Activated CD4-positive, alpha-beta T cell treated with anti-CD3 and anti-CD28 coated beads, Interleukin-2, amount 10 ng/mL, durations not matched to agents 7 days and 5 days (primary cell): ENCODE data around the gene ECEL1. TPM values are rescaled to one million over a fixed set of nuclear protein-coding genes. Genes with fewer than 3 reads are reported as not detected.

Experiments used
- CTCF ChIA-PET: fragments of 350-600 bp; sonication (Branson Sonifier 250); formaldehyde crosslinking; loops from one replicate; lab custom pipeline; 2021; ENCODE audit warnings: antibody characterized with exemption; lab: Charles Lee
- POLR2A ChIA-PET: fragments of 350-600 bp; sonication (Branson Sonifier 250); formaldehyde crosslinking; loops from one replicate; lab custom pipeline; 2021; ENCODE audit warnings: antibody characterized with exemption; lab: Charles Lee
- DNase-seq: peaks from one replicate; pipeline ENCODE4 v3.0.0-alpha.2; 2020
- H3K27ac Mint-ChIP-seq: one replicate; pipeline ENCODE4 v1.8.0; 2021; ENCODE audit warnings: mild to moderate bottlenecking, moderate library complexity, mixed read lengths
- H3K27me3 Mint-ChIP-seq: one replicate; pipeline ENCODE4 v1.8.0; 2021; ENCODE audit warnings: mixed read lengths
- H3K36me3 Mint-ChIP-seq: one replicate; pipeline ENCODE4 v1.8.0; 2021; ENCODE audit warnings: low read depth, mixed read lengths
- H3K4me1 Mint-ChIP-seq: one replicate; pipeline ENCODE4 v1.8.0; 2021; ENCODE audit warnings: mixed read lengths
- H3K4me3 Mint-ChIP-seq: one replicate; pipeline ENCODE4 v1.8.0; 2021; ENCODE audit warnings: mild to moderate bottlenecking, moderate library complexity, mixed read lengths
- H3K9me3 Mint-ChIP-seq: one replicate; pipeline ENCODE4 v1.8.0; 2021; ENCODE audit warnings: mixed read lengths
- total RNA-seq, 2 experiments: library from RNA; stranded (reverse); gene quantifications; one replicate each; pipeline ENCODE4 v1.2.3, GENCODE V29; 2021

The ECEL1 gene
- total RNA-seq, 2 experiments from 2014 or later = not detected

- Mint-ChIP-seq H3K9me3 (no peaks in the 10 kb centered on the region), H3K4me1 (peaks cover 2% of the 10 kb centered on the region), H3K27ac (no peak overlapping the region), H3K36me3 (no peaks in the 10 kb centered on the region), H3K27me3 (peaks cover 51% of the 10 kb centered on the region), H3K4me3 (no peak overlapping the region)
- ChIA-PET POLR2A (no interaction called here), CTCF (no interaction called here)
- no peak for DNase-seq
Measured at GRCh38 chr2:232502911-232503808, 15.5 kb upstream of the ECEL1 start.

DNA sequence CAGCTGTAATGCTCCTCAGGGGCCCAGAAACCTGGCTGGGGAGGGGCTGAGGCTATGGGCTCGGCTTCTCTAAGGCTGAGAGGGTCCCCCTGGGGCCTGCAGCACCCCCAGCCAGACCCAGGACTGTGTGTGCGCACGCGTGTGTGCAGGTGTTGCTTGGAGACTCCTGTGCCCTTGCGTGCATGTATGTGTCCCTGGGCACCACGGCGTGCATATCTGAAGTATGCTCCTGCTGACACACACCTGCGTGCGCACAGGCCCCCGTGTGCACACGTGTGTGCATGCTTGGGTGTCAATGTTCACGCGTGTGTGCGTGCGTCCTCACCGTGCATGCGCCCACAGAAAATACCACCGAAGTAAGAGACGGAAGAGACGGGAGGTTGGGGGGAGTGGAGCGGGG lies 14.9 kb upstream of the ECEL1 start:
- ChIA-PET CTCF (no interaction called here), POLR2A (no interaction called here)
- H3K27me3 Mint-ChIP-seq = peaks cover 51% of the 10 kb centered on the region
- H3K4me3 Mint-ChIP-seq = peak overlapping the region; percentile 45
- H3K27ac Mint-ChIP-seq = no peak overlapping the region
- no peaks in the 10 kb centered on the region for H3K9me3 Mint-ChIP-seq
- H3K36me3 Mint-ChIP-seq = no peaks in the 10 kb centered on the region
- no peak for DNase-seq
- H3K4me1 Mint-ChIP-seq = peaks cover 2% of the 10 kb centered on the region

DNA sequence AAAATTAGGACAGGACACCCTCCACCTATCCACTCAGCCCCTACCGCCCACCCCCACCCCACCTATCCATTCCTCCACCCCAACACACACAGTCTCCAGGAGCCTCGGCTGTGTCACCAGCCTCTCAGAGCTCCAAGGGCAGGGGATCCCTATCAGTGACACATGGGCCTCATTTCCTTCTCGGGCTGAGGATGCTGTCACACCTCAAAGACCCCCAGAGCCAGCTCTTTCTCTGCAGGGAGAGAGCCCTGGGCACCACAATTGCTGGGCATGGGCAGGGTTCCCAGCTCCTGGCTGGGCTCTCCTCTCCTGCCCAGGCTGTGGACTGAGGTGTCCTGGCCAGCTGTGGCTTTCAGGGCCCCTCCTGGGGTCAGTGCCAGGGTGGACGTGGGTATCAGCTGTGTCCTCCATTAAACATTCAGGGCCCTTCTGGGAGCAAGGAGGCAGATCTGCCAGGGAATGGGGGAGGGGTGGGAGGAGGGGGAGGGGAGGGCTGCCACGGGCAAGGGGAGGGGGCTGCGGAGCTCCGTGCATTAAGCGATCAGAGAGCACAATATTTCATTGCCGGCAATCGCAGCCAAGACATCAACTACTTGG lies 14.3 kb upstream of the ECEL1 start:
- Mint-ChIP-seq H3K4me1 (peaks cover 2% of the 10 kb centered on the region), H3K27ac (no peak overlapping the region), H3K27me3 (peaks cover 47% of the 10 kb centered on the region), H3K9me3 (no peaks in the 10 kb centered on the region), H3K36me3 (no peaks in the 10 kb centered on the region), H3K4me3 (no peak overlapping the region)
- CTCF ChIA-PET = no interaction called here
- no peak for DNase-seq
- POLR2A ChIA-PET = no interaction called here

DNA sequence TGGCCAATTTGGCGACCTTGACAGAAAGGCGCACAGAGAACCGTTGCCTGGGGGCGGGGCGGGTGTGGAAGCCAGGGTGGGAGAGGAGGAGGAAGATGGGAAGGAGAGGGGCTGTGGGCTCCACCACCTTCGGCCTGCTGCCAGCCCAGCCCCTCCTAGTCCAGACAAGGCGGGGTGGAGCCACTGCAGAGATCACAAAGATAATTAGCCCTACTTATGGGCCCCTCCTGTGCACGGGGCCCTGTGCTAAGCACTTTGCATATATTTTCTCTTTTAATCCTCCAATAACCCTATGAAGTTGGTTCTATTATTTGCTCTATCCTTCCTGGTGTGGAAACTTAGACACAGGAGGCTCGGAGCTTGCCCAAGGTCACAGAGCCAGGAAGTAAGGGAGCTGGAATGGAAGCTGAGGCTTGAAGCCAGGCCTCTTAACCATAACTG lies 13.7 kb upstream of the ECEL1 start:
- Mint-ChIP-seq H3K4me3 (no peak overlapping the region), H3K36me3 (no peaks in the 10 kb centered on the region), H3K9me3 (no peaks in the 10 kb centered on the region), H3K27me3 (peaks cover 47% of the 10 kb centered on the region), H3K27ac (no peak overlapping the region), H3K4me1 (peaks cover 2% of the 10 kb centered on the region)
- ChIA-PET POLR2A (no interaction called here), CTCF (no interaction called here)
- DNase-seq = no peak

GRCh38 chr2:232498452-232498851 lies 10.8 kb upstream of the ECEL1 start:
- Mint-ChIP-seq H3K27ac (no peak overlapping the region), H3K9me3 (no peaks in the 10 kb centered on the region), H3K36me3 (no peaks in the 10 kb centered on the region), H3K4me1 (peaks cover 2% of the 10 kb centered on the region), H3K27me3 (peaks cover 20% of the 10 kb centered on the region), H3K4me3 (no peak overlapping the region)
- ChIA-PET POLR2A (no interaction called here), CTCF (interaction anchor here (1.2 kb wide), 1 partner anchor 9 kb away, joined by 3 read pairs; no protein-coding TSS in a partner anchor)
- DNase-seq = no peak

DNA sequence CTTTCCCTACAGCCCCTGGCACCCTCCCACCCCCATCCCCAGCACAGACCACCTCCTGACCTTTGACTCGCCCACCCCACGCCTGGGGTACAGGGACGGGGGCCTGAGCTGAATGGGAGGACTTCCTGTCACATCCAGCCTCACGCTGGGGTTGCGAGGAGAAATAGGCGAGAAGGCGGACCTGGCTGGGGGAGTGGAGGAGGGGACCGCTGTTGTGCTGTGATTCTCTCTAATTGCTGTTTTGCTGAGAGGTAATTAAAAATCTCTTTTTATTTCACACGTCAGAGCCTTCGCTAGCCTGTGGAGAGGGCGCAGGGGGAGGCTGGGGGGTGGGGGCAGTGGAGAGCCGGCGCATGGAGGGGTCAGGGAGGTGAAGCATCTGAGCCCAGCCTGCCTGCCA lies 9.7 kb upstream of the ECEL1 start:
- peaks cover 14% of the 10 kb centered on the region for H3K27me3 Mint-ChIP-seq
- H3K4me3 Mint-ChIP-seq = no peak overlapping the region
- ChIA-PET CTCF (no interaction called here), POLR2A (no interaction called here)
- H3K9me3 Mint-ChIP-seq = no peaks in the 10 kb centered on the region
- no peaks in the 10 kb centered on the region for H3K4me1 Mint-ChIP-seq
- no peak overlapping the region for H3K27ac Mint-ChIP-seq
- DNase-seq = no peak
- H3K36me3 Mint-ChIP-seq = no peaks in the 10 kb centered on the region

- POLR2A ChIA-PET = no interaction called here
- Mint-ChIP-seq H3K27me3 (peaks cover 12% of the 10 kb centered on the region), H3K4me3 (no peak overlapping the region), H3K36me3 (no peaks in the 10 kb centered on the region), H3K4me1 (no peaks in the 10 kb centered on the region), H3K9me3 (no peaks in the 10 kb centered on the region), H3K27ac (no peak overlapping the region)
- CTCF ChIA-PET = no interaction called here
- DNase-seq = no peak
Measured at GRCh38 chr2:232496501-232497270, 9.1 kb upstream of the ECEL1 start.

DNA sequence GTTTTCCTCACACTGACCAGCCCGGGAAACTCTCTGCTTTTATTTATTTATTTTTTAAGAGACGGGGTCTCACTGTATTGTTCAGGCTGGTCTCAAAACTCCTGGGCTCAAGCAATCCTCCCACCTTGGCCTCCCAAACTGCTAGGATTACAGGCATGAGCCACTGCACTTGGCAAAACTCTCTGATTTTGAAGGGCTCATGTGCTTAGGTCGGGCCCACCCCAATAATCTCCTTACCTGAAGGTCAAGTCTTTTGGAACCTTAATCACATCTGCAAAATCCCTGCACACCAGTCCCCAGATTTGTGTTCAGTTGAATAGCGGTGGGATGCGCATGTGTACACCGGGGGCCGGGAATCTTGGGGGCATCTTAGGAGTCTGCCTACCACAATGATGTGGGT lies 7.7 kb upstream of the ECEL1 start:
- DNase-seq = no peak
- Mint-ChIP-seq H3K4me1 (no peaks in the 10 kb centered on the region), H3K27ac (no peak overlapping the region), H3K9me3 (no peaks in the 10 kb centered on the region), H3K4me3 (no peak overlapping the region), H3K36me3 (no peaks in the 10 kb centered on the region), H3K27me3 (peaks cover 4% of the 10 kb centered on the region)
- CTCF ChIA-PET = no interaction called here
- POLR2A ChIA-PET = no interaction called here

- Mint-ChIP-seq H3K4me1 (no peaks in the 10 kb centered on the region), H3K36me3 (no peaks in the 10 kb centered on the region), H3K9me3 (no peaks in the 10 kb centered on the region), H3K27ac (no peak overlapping the region), H3K27me3 (peaks cover 6% of the 10 kb centered on the region), H3K4me3 (no peak overlapping the region)
- POLR2A ChIA-PET = no interaction called here
- CTCF ChIA-PET = no interaction called here
- DNase-seq = no peak
Measured at GRCh38 chr2:232494542-232494941, 6.9 kb upstream of the ECEL1 start.

DNA sequence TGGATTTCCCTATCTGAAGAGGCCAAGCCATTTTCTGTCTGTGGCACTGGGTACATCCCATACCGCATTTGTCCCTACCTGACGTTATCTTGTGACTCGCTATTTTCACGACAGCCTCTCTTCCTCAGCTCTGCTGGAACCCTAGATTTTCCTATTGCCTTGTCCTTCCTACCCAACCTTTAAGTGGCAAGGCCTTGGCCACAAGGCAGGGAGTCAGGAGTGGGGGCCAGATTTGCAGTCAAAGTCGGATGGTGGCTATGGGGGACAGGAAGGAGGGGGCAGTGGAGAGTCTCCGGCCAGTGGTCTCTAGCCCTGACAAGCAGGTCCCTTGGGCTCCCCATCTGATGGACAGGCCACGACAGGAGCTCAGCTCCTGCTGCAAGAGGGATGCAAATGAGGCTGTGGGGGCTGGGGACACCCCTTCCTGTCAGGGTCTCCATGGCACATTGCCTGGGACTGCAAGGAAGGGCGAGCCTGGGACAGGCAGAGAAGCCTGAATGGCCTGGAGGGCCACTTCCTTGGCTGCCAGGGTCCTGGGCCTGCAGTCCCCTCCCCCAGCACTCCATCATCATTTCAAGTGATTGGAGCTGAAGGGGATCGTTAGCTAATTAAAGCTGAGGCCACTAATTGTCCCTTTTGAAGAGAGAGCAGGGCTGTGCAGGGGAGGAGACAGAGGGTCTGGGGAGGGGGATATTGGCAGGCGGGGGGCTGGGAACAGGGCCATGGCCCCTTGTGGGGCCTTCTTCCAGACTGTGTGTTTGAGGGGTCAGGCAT lies 6.3 kb upstream of the ECEL1 start:
- Mint-ChIP-seq H3K9me3 (no peaks in the 10 kb centered on the region), H3K27ac (no peak overlapping the region), H3K4me1 (no peaks in the 10 kb centered on the region), H3K27me3 (peaks cover 11% of the 10 kb centered on the region), H3K4me3 (no peak overlapping the region), H3K36me3 (no peaks in the 10 kb centered on the region)
- no peak for DNase-seq
- ChIA-PET POLR2A (no interaction called here), CTCF (no interaction called here)

- Mint-ChIP-seq H3K9me3 (no peaks in the 10 kb centered on the region), H3K36me3 (no peaks in the 10 kb centered on the region), H3K27ac (no peak overlapping the region), H3K4me3 (no peak overlapping the region), H3K4me1 (no peaks in the 10 kb centered on the region), H3K27me3 (peaks cover 15% of the 10 kb centered on the region)
- POLR2A ChIA-PET = no interaction called here
- CTCF ChIA-PET = no interaction called here
- no peak for DNase-seq
Measured at GRCh38 chr2:232492963-232493700, 5.5 kb upstream of the ECEL1 start.

GRCh38 chr2:232492236-232492848 lies 4.7 kb upstream of the ECEL1 start:
- Mint-ChIP-seq H3K9me3 (no peaks in the 10 kb centered on the region), H3K4me3 (no peak overlapping the region), H3K27me3 (peaks cover 18% of the 10 kb centered on the region), H3K27ac (no peak overlapping the region), H3K36me3 (no peaks in the 10 kb centered on the region), H3K4me1 (no peaks in the 10 kb centered on the region)
- DNase-seq = no peak
- ChIA-PET CTCF (no interaction called here), POLR2A (no interaction called here)
